ENCODE results near the gene HP1BP3. TPM values are rescaled to one million over a fixed set of nuclear protein-coding genes. Genes with fewer than 3 reads are reported as not detected.

Gene HP1BP3
- total RNA-seq, 1 experiment from 2014 or later: 263 TPM

- CTCF ChIA-PET: interaction anchor here (0.7 kb wide), 1 partner anchor 8 kb away, joined by 3 read pairs; no protein-coding TSS in a partner anchor
- DNase-seq (ENCODE audit: low read depth, low spot score) (no peak), ATAC-seq (no peak)
- TF ChIP-seq TCF7L2 (IDR thresholded peaks at IDR 0.05; ENCODE audit: low read depth, low read length): no peak
- TF ChIP-seq CTCF (IDR thresholded peaks at IDR 0.05): no peak
- no peak for TF ChIP-seq REST (IDR thresholded peaks at IDR 0.05; ENCODE audit: insufficient read depth in 1 of 2, low read depth in 2 of 2, low read length in 1 of 2)
- no peak for TF ChIP-seq POLR2AphosphoS5 (IDR thresholded peaks at IDR 0.05; ENCODE audit: low read depth, low read length)
- TF ChIP-seq SIN3A (IDR thresholded peaks at IDR 0.05; ENCODE audit: borderline replicate concordance, insufficient read depth, low read depth, low read length): no peak
- intact Hi-C loops (cut with micrococcal nuclease; ENCODE audit: unreplicated experiment): no loop called here
- Histone ChIP-seq H3K9me3 (ENCODE audit: control insufficient read depth, insufficient read depth, low read depth, low read length) (no peaks in the 10 kb centered on the region), H3K4me3 (ENCODE audit: low read depth in 2 of 2, low read length in 2 of 2) (no peak overlapping the region), H3K27ac (ENCODE audit: low read length) (no peak overlapping the region), H3K4me1 (ENCODE audit: control insufficient read depth, insufficient read depth, low read length) (no peaks in the 10 kb centered on the region), H3K27me3 (ENCODE audit: control insufficient read depth, insufficient read depth, low read length) (no peaks in the 10 kb centered on the region), H3K36me3 (ENCODE audit: control insufficient read depth, insufficient read depth, low read length) (no peaks in the 10 kb centered on the region)
- BruUV-seq (replicated peaks): no TSS peak
- in situ Hi-C loops (cut with HindIII; ENCODE audit: low pct_unique_long_range_greater_than_20kb, low sequenced_read_pairs): no loop called here
- POLR2A ChIA-PET: no interaction called here
These were observed 82.5 kb downstream of the HP1BP3 start for GRCh38 chr1:20704390-20705202.

GRCh38 chr1:20703124-20703756 is 83.9 kb downstream of the HP1BP3 start:
- no TSS peak for BruUV-seq (replicated peaks)
- no peak for DNase-seq (ENCODE audit: low read depth, low spot score)
- POLR2A ChIA-PET: no interaction called here

More at GRCh38 chr1:20703124-20703756, 83.9 kb downstream of the HP1BP3 start:
- Histone ChIP-seq H3K27ac (ENCODE audit: low read length) (no peak overlapping the region), H3K9me3 (ENCODE audit: control insufficient read depth, insufficient read depth, low read depth, low read length) (no peaks in the 10 kb centered on the region), H3K4me1 (ENCODE audit: control insufficient read depth, insufficient read depth, low read length) (no peaks in the 10 kb centered on the region), H3K36me3 (ENCODE audit: control insufficient read depth, insufficient read depth, low read length) (no peaks in the 10 kb centered on the region), H3K4me3 (ENCODE audit: low read depth in 2 of 2, low read length in 2 of 2) (no peak overlapping the region), H3K27me3 (ENCODE audit: control insufficient read depth, insufficient read depth, low read length) (no peaks in the 10 kb centered on the region)
- no peak for TF ChIP-seq SIN3A (IDR thresholded peaks at IDR 0.05; ENCODE audit: borderline replicate concordance, insufficient read depth, low read depth, low read length)
- no peak for TF ChIP-seq TCF7L2 (IDR thresholded peaks at IDR 0.05; ENCODE audit: low read depth, low read length)
- TF ChIP-seq POLR2AphosphoS5 (IDR thresholded peaks at IDR 0.05; ENCODE audit: low read depth, low read length): no peak
- TF ChIP-seq REST (IDR thresholded peaks at IDR 0.05; ENCODE audit: insufficient read depth in 1 of 2, low read depth in 2 of 2, low read length in 1 of 2): no peak
- no peak for ATAC-seq
- in situ Hi-C loops (cut with HindIII; ENCODE audit: low pct_unique_long_range_greater_than_20kb, low sequenced_read_pairs): no loop called here
- CTCF ChIA-PET: no interaction called here
- intact Hi-C loops (cut with micrococcal nuclease; ENCODE audit: unreplicated experiment): no loop called here

Measured in Panc1 (cell line).